Ishikawa (cell line): ENCODE results near the gene MEIS1.

Source experiments
- CEBPB ChIP-seq: IDR thresholded peaks from 2 replicates; pipeline ENCODE4 v1.6.1; 2012
- CREB1 ChIP-seq: IDR thresholded peaks from 2 replicates; pipeline ENCODE4 v1.6.1; 2012; ENCODE audit warnings: low read depth
- EP300 ChIP-seq: IDR thresholded peaks from 2 replicates; pipeline ENCODE4 v1.6.1; 2012; ENCODE audit warnings: borderline replicate concordance
- FOXM1 ChIP-seq: IDR thresholded peaks from 2 replicates; pipeline ENCODE4 v1.6.1; 2012; ENCODE audit warnings: low read depth, borderline replicate concordance
- NFIC ChIP-seq: IDR thresholded peaks from 2 replicates; pipeline ENCODE4 v1.6.1; 2012
- RAD21 ChIP-seq: IDR thresholded peaks from 2 replicates; pipeline ENCODE4 v1.6.1; 2012; ENCODE audit warnings: low read depth
- TAF1 ChIP-seq: IDR thresholded peaks from 2 replicates; pipeline ENCODE4 v1.6.1; 2012; ENCODE audit warnings: low read depth, mild to moderate bottlenecking
- TCF12 ChIP-seq: IDR thresholded peaks from 2 replicates; pipeline ENCODE4 v1.6.1; 2012; ENCODE audit warnings: low read depth
- YY1 ChIP-seq: IDR thresholded peaks from 2 replicates; pipeline ENCODE4 v1.6.1; 2012; ENCODE audit warnings: low read depth
- TF ChIP-seq, protein P1 (sequence below): IDR thresholded peaks from 2 replicates; pipeline ENCODE4 v1.6.1; 2012; ENCODE audit warnings: low read depth, mild to moderate bottlenecking
- TF ChIP-seq, protein P2 (sequence below): IDR thresholded peaks from 2 replicates; pipeline ENCODE4 v1.6.1; 2012

DNA sequence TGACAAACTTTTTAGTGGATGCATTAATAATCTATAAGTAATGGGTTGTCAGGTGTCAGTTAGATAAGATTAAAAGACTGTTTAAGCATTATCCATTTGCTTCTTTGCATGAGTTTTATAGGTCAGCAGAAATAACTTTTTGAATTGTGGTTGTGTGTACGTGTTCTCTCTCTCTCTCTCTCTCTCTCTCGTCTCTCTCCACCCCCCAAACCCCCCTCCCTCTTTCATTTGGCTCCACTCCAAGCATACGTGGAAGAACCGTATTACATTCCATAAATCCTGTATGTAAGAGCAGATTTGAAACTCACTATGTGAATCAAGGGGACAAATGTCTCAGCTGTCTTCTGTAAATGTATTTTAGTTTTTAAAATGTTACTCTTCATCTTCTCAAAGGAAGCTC lies 120.2 kb downstream of the MEIS1 start:
- TF ChIP-seq TAF1 (no peak), CEBPB (no peak), TCF12 (no peak), EP300 (no peak), CREB1 (no peak), FOXM1 (no peak), YY1 (no peak), NFIC (peak; percentile 55), RAD21 (no peak)
- TF ChIP-seq, protein P1, sequence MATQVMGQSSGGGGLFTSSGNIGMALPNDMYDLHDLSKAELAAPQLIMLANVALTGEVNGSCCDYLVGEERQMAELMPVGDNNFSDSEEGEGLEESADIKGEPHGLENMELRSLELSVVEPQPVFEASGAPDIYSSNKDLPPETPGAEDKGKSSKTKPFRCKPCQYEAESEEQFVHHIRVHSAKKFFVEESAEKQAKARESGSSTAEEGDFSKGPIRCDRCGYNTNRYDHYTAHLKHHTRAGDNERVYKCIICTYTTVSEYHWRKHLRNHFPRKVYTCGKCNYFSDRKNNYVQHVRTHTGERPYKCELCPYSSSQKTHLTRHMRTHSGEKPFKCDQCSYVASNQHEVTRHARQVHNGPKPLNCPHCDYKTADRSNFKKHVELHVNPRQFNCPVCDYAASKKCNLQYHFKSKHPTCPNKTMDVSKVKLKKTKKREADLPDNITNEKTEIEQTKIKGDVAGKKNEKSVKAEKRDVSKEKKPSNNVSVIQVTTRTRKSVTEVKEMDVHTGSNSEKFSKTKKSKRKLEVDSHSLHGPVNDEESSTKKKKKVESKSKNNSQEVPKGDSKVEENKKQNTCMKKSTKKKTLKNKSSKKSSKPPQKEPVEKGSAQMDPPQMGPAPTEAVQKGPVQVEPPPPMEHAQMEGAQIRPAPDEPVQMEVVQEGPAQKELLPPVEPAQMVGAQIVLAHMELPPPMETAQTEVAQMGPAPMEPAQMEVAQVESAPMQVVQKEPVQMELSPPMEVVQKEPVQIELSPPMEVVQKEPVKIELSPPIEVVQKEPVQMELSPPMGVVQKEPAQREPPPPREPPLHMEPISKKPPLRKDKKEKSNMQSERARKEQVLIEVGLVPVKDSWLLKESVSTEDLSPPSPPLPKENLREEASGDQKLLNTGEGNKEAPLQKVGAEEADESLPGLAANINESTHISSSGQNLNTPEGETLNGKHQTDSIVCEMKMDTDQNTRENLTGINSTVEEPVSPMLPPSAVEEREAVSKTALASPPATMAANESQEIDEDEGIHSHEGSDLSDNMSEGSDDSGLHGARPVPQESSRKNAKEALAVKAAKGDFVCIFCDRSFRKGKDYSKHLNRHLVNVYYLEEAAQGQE = no peak
- TF ChIP-seq, protein P2, sequence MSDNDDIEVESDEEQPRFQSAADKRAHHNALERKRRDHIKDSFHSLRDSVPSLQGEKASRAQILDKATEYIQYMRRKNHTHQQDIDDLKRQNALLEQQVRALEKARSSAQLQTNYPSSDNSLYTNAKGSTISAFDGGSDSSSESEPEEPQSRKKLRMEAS = no peak
